LNCaP clone FGC (cell line): ENCODE measurements around the gene SLC10A2.

ENCODE experiments used
- DNase-seq: peaks from one replicate; pipeline ENCODE4 v3.0.0-alpha.2; 2011; ENCODE audit warnings: low read depth
- H3K4me3 ChIP-seq: 2 replicates; pipeline ENCODE4 v1.5.1; 2011; ENCODE audit warnings: mild to moderate bottlenecking, low read depth, low read length, control low read depth
- CTCF ChIP-seq: IDR thresholded peaks from 2 replicates; pipeline ENCODE4 v1.5.1; 2012; ENCODE audit warnings: mild to moderate bottlenecking; ENCODE audit not compliant: control insufficient read depth, insufficient read depth; ENCODE audit errors: extremely low read depth

The SLC10A2 gene

GRCh38 chr13:103000157-103000556, 66.1 kb downstream of the SLC10A2 start:
- no peak for DNase-seq
- H3K4me3 ChIP-seq = no peak overlapping the region
- TF ChIP-seq CTCF = no peak

- no peak for DNase-seq
These were observed 66.7 kb downstream of the SLC10A2 start for GRCh38 chr13:102999499-102999898.

More at GRCh38 chr13:102999499-102999898, 66.7 kb downstream of the SLC10A2 start:
- no peak overlapping the region for H3K4me3 ChIP-seq
- TF ChIP-seq CTCF = no peak
